HCT116 (cell line): ENCODE measurements around the gene CTNNA2. TPM values are rescaled to one million over a fixed set of nuclear protein-coding genes. Genes with fewer than 3 reads are reported as not detected.

Source experiments
- ATAC-seq: fragments of 200-7000 bp; cut with Tn5 transposase; 2 replicates; pipeline ENCODE4 v1.9.1; 2020; ENCODE audit warnings: mild to moderate bottlenecking, moderate library complexity
- BruUV-seq: library from RNA; stranded (reverse); fragments of 400-500 nt; replicated peaks from 2 replicates; lab custom pipeline; 2021; lab: Mats Ljungman, UMichigan
- CTCF ChIA-PET: fragments of 300-600 bp; sonication (Branson Sonifier 250); formaldehyde crosslinking; loops from one replicate; lab custom pipeline; 2021; ENCODE audit warnings: antibody characterized with exemption; lab: Charles Lee
- POLR2A ChIA-PET: fragments of 300-600, 350-600 bp; sonication (Branson Sonifier 250); formaldehyde crosslinking; loops from one replicate; lab custom pipeline; 2021; ENCODE audit warnings: antibody characterized with exemption; lab: Charles Lee
- RAD21 ChIA-PET, 2 experiments: fragments of 300-600 bp; sonication (Branson Sonifier 250); formaldehyde crosslinking; loops; one replicate each; lab custom pipeline; 2023; ENCODE audit warnings: low total read pairs in 2 of 2; ENCODE audit not compliant: uncharacterized antibody in 2 of 2, unreplicated experiment in 2 of 2, low non-redundant PET in 1 of 2; lab: Charles Lee
- DNase-seq: peaks from one replicate; pipeline ENCODE4 v3.0.0-alpha.2; 2010; ENCODE audit warnings: low read depth, low spot score
- H2AFZ ChIP-seq: fragments of 200-600 bp; shearing (Covaris generic), sonication (generic); 2 replicates; pipeline ENCODE4 v1.6.1; 2017; ENCODE audit warnings: low read depth, mixed run types, mixed read lengths, antibody characterized with exemption, low read length; ENCODE audit not compliant: poor library complexity, severe bottlenecking
- H3K27ac ChIP-seq: 2 replicates; pipeline ENCODE4 v1.5.1; 2012; ENCODE audit warnings: low read depth, low read length
- H3K27me3 ChIP-seq: fragments of 200-600 bp; sonication (generic); 2 replicates; pipeline ENCODE4 v1.6.1; 2016; ENCODE audit warnings: mixed run types, low read length, mixed read lengths; ENCODE audit not compliant: insufficient read depth
- H3K36me3 ChIP-seq, 2 experiments: fragments of 200-500 bp in 1 of 2; fragments of 200-600 bp in 1 of 2; sonication (Bioruptor generic) in 1 of 2; sonication (generic) in 1 of 2; 2 replicates each; pipeline versions ENCODE4 v1.5.1 to v1.6.1; 2014 to 2016; ENCODE audit warnings: low read length in 2 of 2, inconsistent platforms in 1 of 2, mixed read lengths in 1 of 2, mixed run types in 1 of 2; ENCODE audit not compliant: insufficient read depth in 2 of 2, control insufficient read depth in 1 of 2
- H3K4me1 ChIP-seq, 2 experiments: fragments of 200-600 bp in 1 of 2; sonication (generic) in 1 of 2; 2 replicates each; pipeline versions ENCODE4 v1.5.1 to v1.6.1; 2012 to 2017; ENCODE audit warnings: low read length in 2 of 2, inconsistent platforms in 1 of 2, mild to moderate bottlenecking in 1 of 2, mixed read lengths in 1 of 2, mixed run types in 1 of 2, moderate library complexity in 1 of 2; ENCODE audit not compliant: insufficient read depth in 2 of 2, control insufficient read depth in 1 of 2
- H3K4me2 ChIP-seq: fragments of 200-600 bp; sonication (generic); 2 replicates; pipeline ENCODE4 v1.6.1; 2017; ENCODE audit warnings: mixed run types, low read length, mixed read lengths
- H3K4me3 ChIP-seq, 2 experiments: fragments of 200-600 bp in 1 of 2; sonication (generic) in 1 of 2; replicated peaks in 1 of 2; 2 replicates each; pipeline ENCODE4 v1.5.1; 2011 to 2016; ENCODE audit warnings: low read length in 2 of 2, control low read depth in 1 of 2, low read depth in 1 of 2, mild to moderate bottlenecking in 1 of 2, mixed read lengths in 1 of 2, mixed run types in 1 of 2
- H3K79me2 ChIP-seq: fragments of 200-600 bp; sonication (generic); 2 replicates; pipeline ENCODE4 v1.6.1; 2017; ENCODE audit warnings: mild to moderate bottlenecking, mixed run types, low read length, moderate library complexity, mixed read lengths; ENCODE audit not compliant: insufficient read depth
- H3K9ac ChIP-seq: fragments of 200-600 bp; sonication (generic); 2 replicates; pipeline ENCODE4 v1.6.1; 2016; ENCODE audit warnings: low read length, mixed read lengths
- H3K9me2 ChIP-seq: fragments of 200-600 bp; sonication (generic), shearing (Covaris generic); 2 replicates; pipeline ENCODE4 v1.6.1; 2017; ENCODE audit warnings: mixed run types, mild to moderate bottlenecking, moderate library complexity; ENCODE audit not compliant: insufficient read depth
- H3K9me3 ChIP-seq, 2 experiments: fragments of 200-500 bp in 1 of 2; fragments of 200-600 bp in 1 of 2; sonication (Bioruptor generic) in 1 of 2; sonication (generic) in 1 of 2; 2 replicates each; pipeline ENCODE4 v1.6.1; 2014 to 2017; ENCODE audit warnings: low read length in 2 of 2, mixed read lengths in 2 of 2, inconsistent platforms in 1 of 2, low read depth in 1 of 2, mild to moderate bottlenecking in 1 of 2, mixed run types in 1 of 2, moderate library complexity in 1 of 2; ENCODE audit not compliant: control insufficient read depth in 1 of 2, insufficient read depth in 1 of 2
- H4K20me1 ChIP-seq: fragments of 200-600 bp; sonication (generic), shearing (Covaris generic); 2 replicates; pipeline ENCODE4 v1.6.1; 2017; ENCODE audit warnings: mixed run types, mild to moderate bottlenecking, moderate library complexity; ENCODE audit not compliant: insufficient read depth
- CBX3 ChIP-seq: IDR thresholded peaks from 2 replicates; pipeline ENCODE4 v1.6.1; 2012; ENCODE audit warnings: low read depth
- CEBPB ChIP-seq: IDR thresholded peaks from 2 replicates; pipeline ENCODE4 v1.6.1; 2012; ENCODE audit warnings: low read depth
- EGR1 ChIP-seq: IDR thresholded peaks from 2 replicates; pipeline ENCODE4 v1.6.1; 2012; ENCODE audit warnings: low read depth
- ELF1 ChIP-seq: IDR thresholded peaks from 2 replicates; pipeline ENCODE4 v1.6.1; 2012; ENCODE audit warnings: low read depth, borderline replicate concordance
- EZH2 ChIP-seq: fragments of 200-600 bp; sonication (generic); IDR thresholded peaks from 2 replicates; pipeline ENCODE4 v1.6.1; 2017; ENCODE audit warnings: antibody characterized with exemption, mixed run types
- JUND ChIP-seq: IDR thresholded peaks from 2 replicates; pipeline ENCODE4 v1.6.1; 2012
- POLR2A ChIP-seq: IDR thresholded peaks from 2 replicates; pipeline ENCODE4 v1.7.0; 2011; ENCODE audit warnings: borderline replicate concordance; ENCODE audit not compliant: insufficient read depth, insufficient read length; ENCODE audit errors: extremely low read depth
- POLR2AphosphoS5 ChIP-seq: IDR thresholded peaks from 2 replicates; pipeline ENCODE4 v1.6.1; 2011; ENCODE audit warnings: mild to moderate bottlenecking, low read depth, low read length, moderate library complexity
- RAD21 ChIP-seq: IDR thresholded peaks from 2 replicates; pipeline ENCODE4 v1.6.1; 2012; ENCODE audit warnings: low read depth, mild to moderate bottlenecking
- SIN3A ChIP-seq: IDR thresholded peaks from 2 replicates; pipeline ENCODE4 v1.6.1; 2012; ENCODE audit warnings: low read depth
- YY1 ChIP-seq: IDR thresholded peaks from 2 replicates; pipeline ENCODE4 v1.6.1; 2011; ENCODE audit warnings: low read length, low read depth, moderate library complexity, mild to moderate bottlenecking; ENCODE audit not compliant: insufficient replicate concordance; ENCODE audit errors: extremely low read depth
- ZFX ChIP-seq: fragments of 450-650 bp; IDR thresholded peaks from 2 replicates; pipeline ENCODE4 v1.6.1; 2017
- ZNF274 ChIP-seq: fragments of 200-500 bp; sonication (Bioruptor generic); IDR thresholded peaks from 2 replicates; pipeline ENCODE4 v1.6.1; 2014; ENCODE audit warnings: mild to moderate bottlenecking, low read depth, low read length, inconsistent platforms
- intact Hi-C: fragments of 100-400 bp; cut with micrococcal nuclease; formaldehyde crosslinking; loops from 2 replicates; pipeline ENCODE4 v1.10.0; 2022
- total RNA-seq: library from RNA; stranded (reverse); gene quantifications from one replicate; pipeline ENCODE4 v1.2.1, GENCODE V29; 2021; ENCODE audit not compliant: unreplicated experiment
- TF ChIP-seq, protein P1 (sequence below): IDR thresholded peaks from 2 replicates; pipeline ENCODE4 v1.6.1; 2012; ENCODE audit warnings: low read depth
- TF ChIP-seq, protein P2 (sequence below), 3 experiments: fragments of 200-600 bp in 1 of 3; sonication (generic) in 1 of 3; IDR thresholded peaks in 2 of 3; conservative IDR thresholded peaks in 1 of 3; 2 replicates each; pipeline ENCODE4 v1.5.1; 2012 to 2017; ENCODE audit warnings: low read depth in 2 of 3, low read length in 2 of 3, antibody characterized with exemption in 1 of 3, borderline replicate concordance in 1 of 3, control low read depth in 1 of 3, mild to moderate bottlenecking in 1 of 3, mixed read lengths in 1 of 3, mixed run types in 1 of 3, moderate library complexity in 1 of 3; ENCODE audit not compliant: insufficient read depth in 1 of 3
- TF ChIP-seq, protein P3 (sequence below): IDR thresholded peaks from 2 replicates; pipeline ENCODE4 v1.6.1; 2012
- TF ChIP-seq, protein P4 (sequence below): IDR thresholded peaks from 2 replicates; pipeline ENCODE4 v1.6.1; 2011; ENCODE audit warnings: mild to moderate bottlenecking, low read length, moderate library complexity; ENCODE audit not compliant: insufficient replicate concordance; ENCODE audit errors: extremely low read depth

Gene CTNNA2
- total RNA-seq, 1 experiment from 2014 or later = not detected

GRCh38 chr2:80190166-80190565 lies 677.3 kb downstream of the CTNNA2 start:
- no peaks in the 10 kb centered on the region for H3K4me1 ChIP-seq
- no peaks in the 10 kb centered on the region for H3K27me3 ChIP-seq
- H3K9me3 ChIP-seq = peaks cover 6 to 10% of the 10 kb centered on the region in 2 experiments; a peak in 2 of 4 replicates
- H3K4me2 ChIP-seq = no peak overlapping the region
- RAD21 ChIA-PET = no interaction called here
- POLR2A ChIA-PET = no interaction called here
- no peak overlapping the region for H3K4me3 ChIP-seq
- no peaks in the 10 kb centered on the region for H3K9me2 ChIP-seq
- H2AFZ ChIP-seq = no peak overlapping the region
- BruUV-seq = no TSS peak
- intact Hi-C loops = no loop called here
- no peak overlapping the region for H3K27ac ChIP-seq
- no peaks in the 10 kb centered on the region for H4K20me1 ChIP-seq
- TF ChIP-seq, protein P1, sequence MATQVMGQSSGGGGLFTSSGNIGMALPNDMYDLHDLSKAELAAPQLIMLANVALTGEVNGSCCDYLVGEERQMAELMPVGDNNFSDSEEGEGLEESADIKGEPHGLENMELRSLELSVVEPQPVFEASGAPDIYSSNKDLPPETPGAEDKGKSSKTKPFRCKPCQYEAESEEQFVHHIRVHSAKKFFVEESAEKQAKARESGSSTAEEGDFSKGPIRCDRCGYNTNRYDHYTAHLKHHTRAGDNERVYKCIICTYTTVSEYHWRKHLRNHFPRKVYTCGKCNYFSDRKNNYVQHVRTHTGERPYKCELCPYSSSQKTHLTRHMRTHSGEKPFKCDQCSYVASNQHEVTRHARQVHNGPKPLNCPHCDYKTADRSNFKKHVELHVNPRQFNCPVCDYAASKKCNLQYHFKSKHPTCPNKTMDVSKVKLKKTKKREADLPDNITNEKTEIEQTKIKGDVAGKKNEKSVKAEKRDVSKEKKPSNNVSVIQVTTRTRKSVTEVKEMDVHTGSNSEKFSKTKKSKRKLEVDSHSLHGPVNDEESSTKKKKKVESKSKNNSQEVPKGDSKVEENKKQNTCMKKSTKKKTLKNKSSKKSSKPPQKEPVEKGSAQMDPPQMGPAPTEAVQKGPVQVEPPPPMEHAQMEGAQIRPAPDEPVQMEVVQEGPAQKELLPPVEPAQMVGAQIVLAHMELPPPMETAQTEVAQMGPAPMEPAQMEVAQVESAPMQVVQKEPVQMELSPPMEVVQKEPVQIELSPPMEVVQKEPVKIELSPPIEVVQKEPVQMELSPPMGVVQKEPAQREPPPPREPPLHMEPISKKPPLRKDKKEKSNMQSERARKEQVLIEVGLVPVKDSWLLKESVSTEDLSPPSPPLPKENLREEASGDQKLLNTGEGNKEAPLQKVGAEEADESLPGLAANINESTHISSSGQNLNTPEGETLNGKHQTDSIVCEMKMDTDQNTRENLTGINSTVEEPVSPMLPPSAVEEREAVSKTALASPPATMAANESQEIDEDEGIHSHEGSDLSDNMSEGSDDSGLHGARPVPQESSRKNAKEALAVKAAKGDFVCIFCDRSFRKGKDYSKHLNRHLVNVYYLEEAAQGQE = no peak
- TF ChIP-seq ZNF274 (no peak), ELF1 (no peak), ZFX (no peak), EZH2 (no peak), YY1 (no peak), CEBPB (no peak), JUND (no peak), POLR2A (no peak), CBX3 (no peak), POLR2AphosphoS5 (no peak), SIN3A (no peak), EGR1 (no peak), RAD21 (no peak)
- TF ChIP-seq, protein P2, sequence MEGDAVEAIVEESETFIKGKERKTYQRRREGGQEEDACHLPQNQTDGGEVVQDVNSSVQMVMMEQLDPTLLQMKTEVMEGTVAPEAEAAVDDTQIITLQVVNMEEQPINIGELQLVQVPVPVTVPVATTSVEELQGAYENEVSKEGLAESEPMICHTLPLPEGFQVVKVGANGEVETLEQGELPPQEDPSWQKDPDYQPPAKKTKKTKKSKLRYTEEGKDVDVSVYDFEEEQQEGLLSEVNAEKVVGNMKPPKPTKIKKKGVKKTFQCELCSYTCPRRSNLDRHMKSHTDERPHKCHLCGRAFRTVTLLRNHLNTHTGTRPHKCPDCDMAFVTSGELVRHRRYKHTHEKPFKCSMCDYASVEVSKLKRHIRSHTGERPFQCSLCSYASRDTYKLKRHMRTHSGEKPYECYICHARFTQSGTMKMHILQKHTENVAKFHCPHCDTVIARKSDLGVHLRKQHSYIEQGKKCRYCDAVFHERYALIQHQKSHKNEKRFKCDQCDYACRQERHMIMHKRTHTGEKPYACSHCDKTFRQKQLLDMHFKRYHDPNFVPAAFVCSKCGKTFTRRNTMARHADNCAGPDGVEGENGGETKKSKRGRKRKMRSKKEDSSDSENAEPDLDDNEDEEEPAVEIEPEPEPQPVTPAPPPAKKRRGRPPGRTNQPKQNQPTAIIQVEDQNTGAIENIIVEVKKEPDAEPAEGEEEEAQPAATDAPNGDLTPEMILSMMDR (IDR thresholded peaks at IDR 0.05 in 2 of 3, conservative IDR thresholded peaks at IDR 0.05 in 1 of 3; ENCODE audit: borderline replicate concordance in 1 of 3, insufficient read depth in 1 of 3, low read depth in 2 of 3, low read length in 2 of 3) = no peak
- TF ChIP-seq, protein P3, sequence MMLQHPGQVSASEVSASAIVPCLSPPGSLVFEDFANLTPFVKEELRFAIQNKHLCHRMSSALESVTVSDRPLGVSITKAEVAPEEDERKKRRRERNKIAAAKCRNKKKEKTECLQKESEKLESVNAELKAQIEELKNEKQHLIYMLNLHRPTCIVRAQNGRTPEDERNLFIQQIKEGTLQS = no peak
- TF ChIP-seq, protein P4, sequence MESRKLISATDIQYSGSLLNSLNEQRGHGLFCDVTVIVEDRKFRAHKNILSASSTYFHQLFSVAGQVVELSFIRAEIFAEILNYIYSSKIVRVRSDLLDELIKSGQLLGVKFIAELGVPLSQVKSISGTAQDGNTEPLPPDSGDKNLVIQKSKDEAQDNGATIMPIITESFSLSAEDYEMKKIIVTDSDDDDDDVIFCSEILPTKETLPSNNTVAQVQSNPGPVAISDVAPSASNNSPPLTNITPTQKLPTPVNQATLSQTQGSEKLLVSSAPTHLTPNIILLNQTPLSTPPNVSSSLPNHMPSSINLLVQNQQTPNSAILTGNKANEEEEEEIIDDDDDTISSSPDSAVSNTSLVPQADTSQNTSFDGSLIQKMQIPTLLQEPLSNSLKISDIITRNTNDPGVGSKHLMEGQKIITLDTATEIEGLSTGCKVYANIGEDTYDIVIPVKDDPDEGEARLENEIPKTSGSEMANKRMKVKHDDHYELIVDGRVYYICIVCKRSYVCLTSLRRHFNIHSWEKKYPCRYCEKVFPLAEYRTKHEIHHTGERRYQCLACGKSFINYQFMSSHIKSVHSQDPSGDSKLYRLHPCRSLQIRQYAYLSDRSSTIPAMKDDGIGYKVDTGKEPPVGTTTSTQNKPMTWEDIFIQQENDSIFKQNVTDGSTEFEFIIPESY = no peak
- CTCF ChIA-PET = no interaction called here
- ATAC-seq (no peak), DNase-seq (no peak)
- H3K79me2 ChIP-seq = no peaks in the 10 kb centered on the region
- H3K9ac ChIP-seq = no peak overlapping the region
- no peaks in the 10 kb centered on the region for H3K36me3 ChIP-seq
